Astrocyte of the cerebellum (primary cell): ENCODE data around the gene EYA2.

Experiments used
- DNase-seq: peaks from one replicate; pipeline ENCODE4 v3.0.0-alpha.2; 2011; ENCODE audit warnings: low read depth
- H3K4me3 ChIP-seq: 2 replicates; pipeline ENCODE4 v1.5.1; 2011; ENCODE audit warnings: mild to moderate bottlenecking, low read depth, low read length, moderate library complexity
- CTCF ChIP-seq: IDR thresholded peaks from 2 replicates; pipeline ENCODE4 v1.5.1; 2012; ENCODE audit warnings: low read length, low read depth, moderate library complexity, mild to moderate bottlenecking; ENCODE audit errors: missing control alignments
- in situ Hi-C: cut with HindIII; loops from 2 replicates; pipeline ENCODE4 v1.10.0; 2017; ENCODE audit warnings: low sequenced_read_pairs

The EYA2 gene

DNA sequence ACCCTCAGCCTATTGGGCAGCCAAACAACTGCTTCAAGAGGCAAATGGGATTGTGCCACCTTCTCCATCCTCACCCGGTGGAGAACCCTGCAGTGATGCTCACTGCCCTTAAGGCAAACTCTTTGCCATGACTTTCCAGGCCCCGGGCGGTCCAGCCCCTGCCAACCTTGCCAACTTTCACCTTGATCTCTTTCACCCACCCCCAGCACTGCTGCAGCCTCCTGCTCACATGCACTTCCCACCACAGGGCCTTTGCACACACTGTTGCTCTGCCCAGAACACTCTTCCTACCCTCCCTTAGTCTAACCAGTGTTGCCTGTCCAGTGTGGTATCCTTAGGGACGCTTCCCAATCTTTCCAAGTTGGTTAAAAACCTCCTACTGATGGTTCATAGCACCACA, 221.1 kb downstream of the EYA2 start:
- in situ Hi-C loops = no loop called here
- no peak overlapping the region for H3K4me3 ChIP-seq
- no peak for DNase-seq
- no peak for TF ChIP-seq CTCF

DNA sequence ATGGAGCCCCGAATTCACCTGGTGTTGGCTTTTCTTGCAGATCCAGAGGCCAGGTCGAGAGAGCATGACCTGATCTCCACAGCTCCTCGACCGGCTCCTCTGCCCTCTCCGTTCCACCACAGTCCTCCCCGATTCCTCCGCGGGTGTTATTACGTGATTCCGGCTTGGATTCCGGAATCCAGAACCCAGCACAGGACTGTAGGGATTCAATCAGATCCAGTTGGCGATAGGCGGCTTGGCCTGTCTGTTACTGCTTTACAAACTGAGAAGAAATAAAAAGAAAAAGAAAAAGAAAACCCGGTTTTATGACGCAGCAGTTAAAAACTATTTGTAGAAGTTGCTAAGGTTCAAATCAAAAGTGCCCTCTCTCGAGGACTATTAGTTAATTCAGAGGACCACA, 222.7 kb downstream of the EYA2 start:
- TF ChIP-seq CTCF = no peak

GRCh38 chr20:47117773-47118172, 223.1 kb downstream of the EYA2 start:
- in situ Hi-C loops = no loop called here
- TF ChIP-seq CTCF = no peak
- no peak overlapping the region for H3K4me3 ChIP-seq
- no peak for DNase-seq

More for the DNA sequence above, 222.7 kb downstream of the EYA2 start:
- DNase-seq = no peak
- H3K4me3 ChIP-seq = no peak overlapping the region
- in situ Hi-C loops = no loop called here

- no peak for TF ChIP-seq CTCF
- in situ Hi-C loops = no loop called here
- no peak overlapping the region for H3K4me3 ChIP-seq
- no peak for DNase-seq
Observed at GRCh38 chr20:47118206-47118605, 223.6 kb downstream of the EYA2 start.

DNA sequence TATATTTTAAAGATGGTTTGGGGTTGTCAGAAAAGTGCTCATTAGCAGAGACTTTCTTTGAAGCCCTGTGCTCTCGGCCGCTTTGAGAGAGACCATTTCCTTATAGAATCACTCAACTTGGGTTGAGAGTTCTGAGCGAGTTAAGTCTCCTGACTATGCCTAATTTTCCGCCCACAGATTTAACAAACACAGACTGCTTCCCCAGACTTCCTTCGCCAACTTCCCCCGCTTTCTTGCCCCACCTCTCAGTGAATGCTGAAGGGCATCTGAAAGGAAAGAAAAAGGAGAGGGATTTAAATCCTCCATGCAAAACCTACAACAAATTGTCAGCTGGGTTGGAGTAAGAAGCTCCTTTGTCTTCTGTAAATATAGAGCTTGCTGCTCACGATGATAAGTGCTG, 224.0 kb downstream of the EYA2 start:
- H3K4me3 ChIP-seq = no peak overlapping the region
- TF ChIP-seq CTCF = no peak
- DNase-seq = no peak
- in situ Hi-C loops = no loop called here

GRCh38 chr20:47120346-47120936, 225.8 kb downstream of the EYA2 start:
- no peak overlapping the region for H3K4me3 ChIP-seq
- in situ Hi-C loops = no loop called here
- TF ChIP-seq CTCF = no peak
- no peak for DNase-seq
